HG03342 (cell line): ENCODE measurements around the gene ADAMTSL3.
"Not testable (repeated sequence)": the region's sequence is repeated elsewhere in the genome, so short reads cannot be mapped to it uniquely, and the experiment has no call there.

ENCODE experiments used
- ATAC-seq: cut with Tn5 transposase; IDR thresholded peaks from one replicate; pipeline ENCODE4 v1.9.1; 2021; ENCODE audit warnings: mild to moderate bottlenecking, moderate library complexity; ENCODE audit not compliant: unreplicated experiment

Gene ADAMTSL3

GRCh38 chr15:83745771-83746170 lies 91.8 kb downstream of the ADAMTSL3 start:
- no peak for ATAC-seq

GRCh38 chr15:83746231-83746630 lies 92.3 kb downstream of the ADAMTSL3 start:
- ATAC-seq: no peak

DNA sequence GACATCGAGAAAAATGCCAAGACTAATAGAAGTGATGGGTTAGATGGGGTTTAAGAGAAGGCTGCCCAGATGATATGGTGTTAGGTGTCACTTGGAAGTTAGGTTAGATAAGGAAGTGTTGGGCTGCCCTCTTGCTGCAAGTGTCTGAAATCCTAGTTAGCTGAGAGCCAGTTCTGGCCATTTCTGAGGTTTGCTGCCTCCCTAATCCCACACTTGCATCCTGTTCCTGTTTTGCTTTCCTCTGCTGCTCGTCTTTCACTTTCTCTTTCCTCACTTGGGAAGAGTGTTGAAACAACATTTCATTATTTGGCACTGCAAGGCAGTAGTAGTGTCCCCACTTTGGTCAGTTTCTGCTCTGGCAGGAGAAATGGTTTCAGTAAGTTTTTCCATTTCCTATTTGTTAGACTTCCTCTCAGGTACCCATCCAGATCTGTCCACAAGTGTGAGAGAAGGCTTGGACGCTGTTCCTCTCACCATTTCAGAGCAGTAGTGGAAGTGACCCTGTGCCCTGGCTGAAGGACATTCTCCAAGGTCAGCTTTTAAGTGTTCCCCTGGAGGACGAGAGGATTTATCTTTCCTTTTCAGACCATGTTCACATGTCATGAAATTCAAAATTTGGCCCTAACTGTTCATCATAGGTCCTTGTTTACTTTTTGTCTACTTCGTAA lies 93.3 kb downstream of the ADAMTSL3 start:
- ATAC-seq: no peak

DNA sequence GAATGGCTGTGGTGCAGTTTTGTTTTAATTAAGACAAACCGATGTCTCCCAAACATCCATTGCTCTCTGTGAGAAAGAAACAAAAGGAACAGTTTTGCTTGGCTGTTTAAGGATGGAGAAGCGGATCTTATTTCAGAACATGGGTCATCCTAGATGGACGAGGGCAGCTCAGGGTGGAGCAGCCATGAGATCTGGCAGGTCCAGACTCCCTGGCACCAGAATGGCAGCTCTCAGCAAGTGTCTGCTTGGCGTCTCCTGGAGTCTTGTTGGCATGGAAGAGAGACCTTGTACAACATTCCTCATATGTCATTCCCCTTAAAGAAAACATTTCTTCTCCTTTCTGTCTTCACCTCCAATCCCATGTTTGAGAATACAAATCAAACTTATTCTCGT lies 93.8 kb downstream of the ADAMTSL3 start:
- no peak for ATAC-seq

DNA sequence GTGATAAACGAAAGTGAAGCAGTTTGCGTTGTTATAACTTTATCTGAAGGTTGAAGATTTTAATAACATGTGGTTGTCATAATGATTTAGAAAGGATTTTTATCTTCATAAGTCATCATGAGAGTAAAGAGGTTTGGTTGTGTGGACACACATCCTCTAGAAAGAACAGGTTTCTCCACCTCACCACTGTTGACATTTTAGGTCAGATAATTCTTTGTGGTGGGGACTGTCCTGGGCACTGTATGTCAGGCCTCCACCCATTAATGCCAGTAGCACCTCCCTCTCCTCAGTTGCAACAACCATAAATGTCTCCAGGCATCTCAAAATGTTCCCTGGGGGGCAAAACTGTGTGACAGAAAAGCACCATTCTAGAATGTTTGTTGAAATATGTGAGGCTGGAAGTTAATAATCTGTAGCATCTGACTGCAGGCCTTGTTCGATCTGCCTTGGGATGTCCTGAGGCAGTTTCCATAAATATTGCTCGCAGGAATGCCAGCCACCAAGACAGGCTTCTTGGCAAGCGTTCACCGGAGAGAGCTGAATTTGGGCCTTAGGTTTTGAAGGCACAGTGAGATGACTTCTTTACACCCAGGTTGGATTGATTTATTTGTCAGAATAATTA lies 100.1 kb downstream of the ADAMTSL3 start:
- ATAC-seq: no peak

GRCh38 chr15:83757291-83757690 lies 103.4 kb downstream of the ADAMTSL3 start:
- ATAC-seq: not testable (repeated sequence)

DNA sequence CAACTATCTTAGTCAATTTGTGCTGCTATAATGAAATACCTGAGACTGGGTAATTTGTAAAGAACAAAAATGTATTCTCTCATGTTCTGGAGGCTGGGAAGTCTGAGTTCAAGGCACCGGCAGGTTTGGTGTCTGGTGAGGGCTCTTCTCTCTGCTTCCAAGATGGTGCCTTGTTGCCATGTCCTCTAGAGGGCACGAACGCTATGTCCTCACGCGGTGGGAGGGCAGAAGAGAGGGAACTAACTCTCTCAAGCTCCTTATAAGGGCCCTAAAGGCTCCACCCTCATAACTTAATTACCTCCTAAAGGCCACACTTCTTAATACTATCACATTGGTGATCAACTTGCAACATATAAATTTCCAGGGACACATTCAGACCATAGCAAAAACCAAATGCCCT lies 108.4 kb downstream of the ADAMTSL3 start:
- no peak for ATAC-seq

DNA sequence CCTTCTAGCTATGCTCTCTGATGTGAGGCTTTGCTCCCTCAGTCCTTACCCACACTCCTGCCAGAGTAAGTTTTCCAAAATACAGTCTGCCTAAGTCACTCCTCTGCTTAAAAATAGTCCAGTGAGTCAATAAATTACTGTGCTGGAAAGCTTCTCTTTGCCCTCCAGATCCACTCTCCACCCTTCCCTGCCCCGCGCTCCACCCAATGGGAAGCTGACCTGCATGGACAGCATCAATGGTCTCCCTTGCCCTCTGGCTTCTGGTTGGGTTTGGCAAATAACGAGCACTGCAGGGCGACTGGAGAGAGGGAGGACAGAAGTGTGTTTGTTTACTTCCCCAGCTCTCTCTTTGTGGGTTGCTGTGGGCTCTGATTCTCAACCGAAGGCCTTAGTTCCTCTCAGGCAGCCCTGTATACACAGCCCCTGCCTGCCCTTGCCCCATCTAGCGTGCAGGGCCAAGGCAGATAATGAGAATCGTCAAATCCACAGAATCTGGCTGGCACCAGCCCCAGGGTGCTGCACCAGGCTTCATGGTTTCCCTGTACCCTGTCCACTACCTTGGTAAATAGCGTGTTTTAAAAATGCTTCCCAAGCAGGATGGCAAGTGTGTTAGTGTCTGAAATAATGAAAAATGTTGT lies 110.4 kb downstream of the ADAMTSL3 start:
- no peak for ATAC-seq

GRCh38 chr15:83766339-83766738 lies 112.4 kb downstream of the ADAMTSL3 start:
- no peak for ATAC-seq

DNA sequence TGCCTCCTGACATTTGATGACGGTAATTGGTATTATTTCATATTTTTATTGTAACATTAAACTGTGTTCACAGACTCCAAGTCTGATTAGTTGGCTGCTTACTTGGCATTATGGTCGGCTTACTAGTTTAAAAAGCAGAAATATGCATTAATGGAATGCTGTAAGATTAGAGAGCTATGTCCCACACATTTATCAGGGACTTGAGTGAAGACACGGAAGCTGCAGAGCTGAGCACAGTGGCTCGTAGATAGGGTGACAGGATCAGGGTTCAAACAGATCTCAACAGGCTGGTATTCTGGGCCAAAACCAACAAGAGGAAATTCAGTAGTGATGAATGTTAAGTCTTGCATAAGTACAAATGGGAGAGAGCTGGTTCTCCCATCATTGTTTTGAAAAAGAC lies 113.8 kb downstream of the ADAMTSL3 start:
- no peak for ATAC-seq

DNA sequence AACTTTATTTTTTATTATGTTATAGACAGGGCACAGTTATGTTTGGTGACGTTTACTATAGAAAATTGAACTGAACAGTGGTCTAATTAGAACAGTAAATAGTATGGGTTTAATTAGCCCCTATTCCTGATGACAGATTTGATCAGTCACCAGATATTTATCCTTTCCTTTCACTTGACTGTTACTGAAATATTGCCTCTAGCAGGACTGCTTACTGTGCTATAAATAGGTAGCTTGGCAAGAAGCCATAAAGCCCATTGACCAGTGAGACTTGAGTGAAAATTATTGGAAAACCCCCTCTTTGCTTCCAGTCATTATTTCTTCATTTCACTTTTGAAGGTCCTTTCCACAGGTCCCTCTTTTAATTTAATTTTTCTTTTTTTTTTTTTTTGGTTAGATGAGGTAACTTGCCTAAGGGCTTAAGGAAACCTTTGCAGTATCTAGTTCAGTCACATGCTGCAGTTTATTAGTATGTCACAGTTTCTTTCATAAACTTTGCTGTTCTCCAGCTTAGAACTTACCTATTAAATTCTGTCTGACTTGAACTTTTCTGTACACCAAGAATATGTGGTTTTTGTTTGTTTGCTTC lies 115.6 kb downstream of the ADAMTSL3 start:
- no peak for ATAC-seq

GRCh38 chr15:83775738-83776137 lies 121.8 kb downstream of the ADAMTSL3 start:
- ATAC-seq: no peak

- no peak for ATAC-seq
These were observed 123.1 kb downstream of the ADAMTSL3 start for GRCh38 chr15:83776986-83777385.

DNA sequence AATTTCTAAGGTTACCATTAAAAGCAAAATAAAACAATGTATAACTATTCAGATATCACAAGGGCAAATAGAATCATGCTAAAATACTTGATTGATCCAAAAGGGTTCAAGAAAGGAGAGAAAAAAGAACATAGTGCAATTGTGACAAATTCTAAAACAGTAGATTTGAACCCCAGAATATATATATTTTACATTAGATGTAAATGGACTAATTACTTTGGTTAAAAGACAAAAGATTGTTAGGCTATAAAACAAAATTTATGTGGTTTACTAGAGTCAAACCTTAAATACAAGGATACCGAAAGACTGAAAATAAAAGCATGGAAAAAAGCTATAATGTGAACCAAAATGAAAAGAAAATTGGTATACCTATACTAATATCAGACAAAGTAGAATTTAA lies 129.3 kb downstream of the ADAMTSL3 start:
- no peak for ATAC-seq

GRCh38 chr15:83784975-83785374 lies 131.1 kb downstream of the ADAMTSL3 start:
- no peak for ATAC-seq

DNA sequence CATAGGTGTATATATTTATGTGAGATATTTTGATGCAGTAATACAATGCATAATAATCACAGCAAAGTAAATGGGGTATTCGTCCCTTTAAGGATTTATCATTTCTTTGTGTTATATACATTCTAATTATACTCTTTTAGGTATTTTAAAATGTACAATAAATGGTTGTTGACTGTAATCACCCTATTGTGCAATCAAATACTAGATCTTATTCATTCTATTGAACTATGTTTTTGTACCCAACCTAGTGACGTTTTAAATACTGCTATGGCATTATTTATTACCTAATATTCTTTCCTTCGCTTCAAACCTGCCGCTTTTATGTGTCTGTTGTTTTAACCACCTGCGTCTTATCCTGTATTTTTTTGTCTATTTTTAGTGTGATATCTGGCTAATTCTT lies 132.4 kb downstream of the ADAMTSL3 start:
- ATAC-seq: no peak

DNA sequence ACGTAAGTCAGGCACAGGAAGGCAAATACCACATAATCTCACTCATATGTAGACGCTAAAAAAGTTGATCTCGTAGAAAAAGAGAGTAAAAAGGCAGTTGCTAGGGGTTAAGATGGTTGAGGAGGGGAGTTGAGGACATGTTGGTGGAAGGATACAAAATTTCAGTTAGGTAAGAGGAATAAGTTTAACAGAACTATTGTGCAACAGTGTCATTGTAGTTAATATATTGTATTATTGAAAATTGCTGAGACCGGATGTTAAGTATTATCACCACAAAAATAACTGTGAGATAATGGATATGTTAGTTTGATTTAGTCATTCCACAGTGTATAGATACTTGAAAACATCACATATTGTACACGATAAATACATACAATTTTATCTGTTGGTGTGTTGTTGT lies 139.1 kb downstream of the ADAMTSL3 start:
- no peak for ATAC-seq

- no peak for ATAC-seq
These were observed 140.3 kb downstream of the ADAMTSL3 start for GRCh38 chr15:83794209-83794608.

DNA sequence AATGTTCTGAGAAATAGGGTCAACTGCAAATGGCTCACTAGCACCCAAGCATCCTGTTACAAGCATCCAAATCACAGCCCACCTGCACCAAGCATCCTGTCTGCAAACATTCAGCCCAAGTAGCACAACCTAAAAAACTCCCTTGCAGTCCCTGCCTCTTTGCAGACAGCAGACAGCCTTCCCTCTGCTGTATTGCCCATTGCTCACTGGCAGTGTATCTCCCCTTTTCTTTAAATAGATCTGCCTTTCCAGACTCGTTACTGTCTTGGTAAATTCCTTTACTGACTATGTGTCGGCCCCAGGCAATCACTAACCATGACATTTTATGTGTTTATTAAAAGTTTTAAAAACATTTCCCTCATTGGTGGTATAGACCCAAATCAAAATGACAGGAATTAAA lies 155.4 kb downstream of the ADAMTSL3 start:
- no peak for ATAC-seq

DNA sequence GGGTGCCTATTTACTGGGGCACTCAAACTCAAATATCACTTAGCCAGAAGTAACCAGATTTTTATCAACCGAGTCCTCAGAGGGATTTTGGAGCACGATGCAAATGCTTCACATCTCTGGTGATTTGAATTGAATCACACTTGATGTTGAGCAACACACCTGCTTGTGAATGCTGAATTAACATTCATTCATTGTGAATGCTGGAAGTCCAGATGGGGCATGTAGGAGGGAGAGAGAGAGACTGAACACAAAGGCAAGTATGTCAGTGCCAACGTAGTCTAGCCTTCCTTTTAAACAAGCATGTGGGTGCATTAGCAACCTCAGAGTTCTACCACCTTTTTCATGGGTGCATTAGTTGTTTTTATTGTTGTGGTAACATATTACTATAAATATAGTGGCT lies 156.2 kb downstream of the ADAMTSL3 start:
- no peak for ATAC-seq

DNA sequence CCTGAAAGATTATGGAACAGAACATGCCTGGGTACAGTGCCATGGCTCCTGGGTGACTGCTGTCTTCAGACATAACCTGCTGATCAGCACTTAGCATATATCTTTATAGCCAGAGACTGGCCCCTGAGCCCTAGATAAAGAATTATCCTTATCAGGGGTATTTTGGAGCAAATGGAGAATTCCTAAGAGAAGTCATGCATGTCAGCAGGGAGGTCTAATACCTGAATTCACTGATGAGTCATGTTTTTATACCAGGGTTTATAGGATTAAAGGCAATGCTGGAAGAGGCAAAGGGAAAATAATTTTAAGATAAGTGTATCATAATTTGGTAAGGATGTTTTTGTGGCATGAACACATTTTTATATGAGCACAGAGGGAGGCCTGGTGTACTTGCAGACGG lies 159.8 kb downstream of the ADAMTSL3 start:
- ATAC-seq: no peak

GRCh38 chr15:83815506-83815905 lies 161.6 kb downstream of the ADAMTSL3 start:
- no peak for ATAC-seq
